Mammary epithelial cell (primary cell): ENCODE measurements around the gene SERPINE2.

Experiments used
- CTCF ChIP-seq, 2 donors: IDR thresholded peaks in 1 of 2; conservative IDR thresholded peaks in 1 of 2; 2 replicates each; pipeline ENCODE4 v1.5.1; 2011 to 2012; ENCODE audit warnings: inconsistent platforms in 2 of 2, low read length in 2 of 2, mild to moderate bottlenecking in 2 of 2, control low read depth in 1 of 2, low read depth in 1 of 2; ENCODE audit not compliant: insufficient read depth in 1 of 2; ENCODE audit errors: extremely low read depth in 1 of 2
- EZH2 ChIP-seq: IDR thresholded peaks from 2 replicates; pipeline ENCODE4 v1.6.1; 2012; ENCODE audit warnings: low read length, inconsistent platforms, borderline replicate concordance

- no peak for TF ChIP-seq CTCF (conservative IDR thresholded peaks at IDR 0.05 in 1 of 2, IDR thresholded peaks at IDR 0.05 in 1 of 2; ENCODE audit: extremely low read depth in 1 of 2, insufficient read depth in 1 of 2, low read depth in 1 of 2, low read length in 2 of 2)
- TF ChIP-seq EZH2 = no peak
Measured at GRCh38 chr2:224008702-224009261, 30.3 kb downstream of the SERPINE2 start.
